ENCODE results near the gene FHIT.
A peak's percentile ranks its signal among the peaks of the same experiment; 100 is the strongest.

Gene FHIT

GRCh38 chr3:60440869-60441268 lies 810.4 kb downstream of the FHIT start:
- DNase-seq: no peak

- DNase-seq: no peak
Observed at GRCh38 chr3:60435941-60436650, 815.2 kb downstream of the FHIT start.

- no peak for DNase-seq
Observed at GRCh38 chr3:60434950-60435349, 816.3 kb downstream of the FHIT start.

GRCh38 chr3:60434323-60434722 lies 816.9 kb downstream of the FHIT start:
- no peak for DNase-seq

GRCh38 chr3:60431599-60431958 lies 819.7 kb downstream of the FHIT start:
- no peak for DNase-seq

GRCh38 chr3:60430205-60430604 lies 821.0 kb downstream of the FHIT start:
- DNase-seq: no peak

GRCh38 chr3:60427109-60427508 lies 824.1 kb downstream of the FHIT start:
- no peak for DNase-seq

GRCh38 chr3:60424942-60425341 lies 826.3 kb downstream of the FHIT start:
- DNase-seq: no peak

GRCh38 chr3:60424034-60424433 lies 827.2 kb downstream of the FHIT start:
- no peak for DNase-seq

GRCh38 chr3:60423556-60423955 lies 827.7 kb downstream of the FHIT start:
- DNase-seq: no peak

- DNase-seq: no peak
Observed at GRCh38 chr3:60421749-60422446, 829.4 kb downstream of the FHIT start.

GRCh38 chr3:60417576-60417975 lies 833.7 kb downstream of the FHIT start:
- DNase-seq: no peak

- DNase-seq: no peak
Observed at GRCh38 chr3:60414011-60414410, 837.2 kb downstream of the FHIT start.

GRCh38 chr3:60413551-60413950 lies 837.7 kb downstream of the FHIT start:
- no peak for DNase-seq

GRCh38 chr3:60403866-60404265 lies 847.4 kb downstream of the FHIT start:
- no peak for DNase-seq

GRCh38 chr3:60402931-60403330 lies 848.3 kb downstream of the FHIT start:
- no peak for DNase-seq

GRCh38 chr3:60399861-60400845 lies 851.1 kb downstream of the FHIT start:
- DNase-seq: peak; percentile 3

- no peak for DNase-seq
Observed at GRCh38 chr3:60399292-60399691, 852.0 kb downstream of the FHIT start.

GRCh38 chr3:60395173-60395762 lies 856.0 kb downstream of the FHIT start:
- DNase-seq: no peak

GRCh38 chr3:60393946-60394345 lies 857.3 kb downstream of the FHIT start:
- no peak for DNase-seq

- no peak for DNase-seq
Observed at GRCh38 chr3:60392501-60392900, 858.8 kb downstream of the FHIT start.

GRCh38 chr3:60391292-60391691 lies 860.0 kb downstream of the FHIT start:
- DNase-seq: no peak

GRCh38 chr3:60388731-60389130 lies 862.5 kb downstream of the FHIT start:
- no peak for DNase-seq

Data from activated CD4-positive, alpha-beta T cell treated with anti-CD3 and anti-CD28 coated beads, Interleukin-2, amount 50 U/mL, for 16 hours (primary cell).